WI38 (cell line): Measurements from ENCODE around the gene MAGI1.
"Not testable (repeated sequence)": the region's sequence is repeated elsewhere in the genome, so short reads cannot be mapped to it uniquely, and the experiment has no call there.

Experiments
- H3K4me3 ChIP-seq: 2 replicates; pipeline ENCODE4 v1.5.1; 2011; ENCODE audit warnings: low read depth, mild to moderate bottlenecking, control low read depth, low read length
- CTCF ChIP-seq: IDR thresholded peaks from 2 replicates; pipeline ENCODE4 v1.5.1; 2012; ENCODE audit warnings: low read depth, mild to moderate bottlenecking, control low read depth, low read length

Gene MAGI1

GRCh38 chr3:65864357-65864904, 174.3 kb downstream of the MAGI1 start:
- no peak overlapping the region for H3K4me3 ChIP-seq
- TF ChIP-seq CTCF, result no peak

GRCh38 chr3:65861718-65862117, 177.0 kb downstream of the MAGI1 start:
- no peak for TF ChIP-seq CTCF
- no peak overlapping the region for H3K4me3 ChIP-seq

GRCh38 chr3:65859612-65860011, 179.1 kb downstream of the MAGI1 start:
- H3K4me3 ChIP-seq, result not testable (repeated sequence)

GRCh38 chr3:65858749-65859148, 180.0 kb downstream of the MAGI1 start:
- H3K4me3 ChIP-seq, result no peak overlapping the region
- TF ChIP-seq CTCF, result no peak

- no peak for TF ChIP-seq CTCF
- no peak overlapping the region for H3K4me3 ChIP-seq
Observed at GRCh38 chr3:65857327-65857726, 181.4 kb downstream of the MAGI1 start.

GRCh38 chr3:65856907-65857306, 181.8 kb downstream of the MAGI1 start:
- no peak overlapping the region for H3K4me3 ChIP-seq
- TF ChIP-seq CTCF, result no peak

GRCh38 chr3:65855370-65856100, 183.2 kb downstream of the MAGI1 start:
- TF ChIP-seq CTCF, result no peak
- H3K4me3 ChIP-seq, result no peak overlapping the region
